HS-27A (cell line): Measurements from ENCODE around the gene SOX4.

Source experiments
- DNase-seq: peaks from one replicate; pipeline ENCODE4 v3.0.0-alpha.2; 2012; ENCODE audit warnings: low read depth, missing footprints

The SOX4 gene

GRCh38 chr6:21593927-21594415, 420 bp downstream of the SOX4 start:
- DNase-seq: no peak

- no peak for DNase-seq
These were observed 1.1 kb downstream of the SOX4 start for GRCh38 chr6:21594416-21595281.

GRCh38 chr6:21595285-21596144, 2.0 kb downstream of the SOX4 start:
- no peak for DNase-seq

GRCh38 chr6:21596145-21596948, 2.8 kb downstream of the SOX4 start:
- DNase-seq: no peak

GRCh38 chr6:21596949-21597682, 3.6 kb downstream of the SOX4 start:
- no peak for DNase-seq

- no peak for DNase-seq
These were observed 4.5 kb downstream of the SOX4 start for GRCh38 chr6:21597801-21598673.

- no peak for DNase-seq
These were observed 5.1 kb downstream of the SOX4 start for GRCh38 chr6:21598674-21599023.

GRCh38 chr6:21599051-21599696, 5.6 kb downstream of the SOX4 start:
- DNase-seq: no peak

- DNase-seq: no peak
These were observed 7.9 kb downstream of the SOX4 start for GRCh38 chr6:21601339-21601923.

- no peak for DNase-seq
These were observed 8.4 kb downstream of the SOX4 start for GRCh38 chr6:21601932-21602390.

GRCh38 chr6:21603082-21603952, 9.8 kb downstream of the SOX4 start:
- no peak for DNase-seq

- no peak for DNase-seq
These were observed 10.5 kb downstream of the SOX4 start for GRCh38 chr6:21604081-21604480.

GRCh38 chr6:21605166-21605565, 11.6 kb downstream of the SOX4 start:
- DNase-seq: no peak

GRCh38 chr6:21608601-21609000, 15.1 kb downstream of the SOX4 start:
- no peak for DNase-seq

- no peak for DNase-seq
These were observed 16.4 kb downstream of the SOX4 start for GRCh38 chr6:21609881-21610329.

- no peak for DNase-seq
These were observed 16.8 kb downstream of the SOX4 start for GRCh38 chr6:21610341-21610740.

- DNase-seq: no peak
These were observed 17.9 kb downstream of the SOX4 start for GRCh38 chr6:21611485-21611884.

GRCh38 chr6:21612067-21612745, 18.7 kb downstream of the SOX4 start:
- no peak for DNase-seq
